GM23248 (cell line): Measurements from ENCODE around the gene LCA5L. TPM values are rescaled to one million over a fixed set of nuclear protein-coding genes. Genes with fewer than 3 reads are reported as not detected.
"Not testable (repeated sequence)": the region's sequence is repeated elsewhere in the genome, so short reads cannot be mapped to it uniquely, and the experiment has no call there.

ENCODE experiments used
- DNase-seq: peaks from one replicate; pipeline ENCODE4 v3.0.0-alpha.2; 2015
- H2AFZ ChIP-seq: fragments of 200-600 bp; sonication (generic); 2 replicates; pipeline ENCODE4 v1.6.1; 2016; ENCODE audit warnings: antibody characterized with exemption
- H3F3A ChIP-seq: fragments of 200-600 bp; sonication (generic); 2 replicates; pipeline ENCODE4 v1.6.1; 2016; ENCODE audit warnings: mild to moderate bottlenecking, antibody characterized with exemption, mixed run types; ENCODE audit not compliant: insufficient read depth
- H3K27ac ChIP-seq: fragments of 200-600 bp; sonication (generic); 2 replicates; pipeline ENCODE4 v1.5.1; 2016; ENCODE audit warnings: mild to moderate bottlenecking
- H3K27me3 ChIP-seq: fragments of 200-600 bp; sonication (generic); replicated peaks from 2 replicates; pipeline ENCODE4 v1.6.1; 2016; ENCODE audit warnings: mild to moderate bottlenecking; ENCODE audit not compliant: insufficient read depth
- H3K36me3 ChIP-seq: fragments of 200-600 bp; sonication (generic); 2 replicates; pipeline ENCODE4 v1.6.1; 2016; ENCODE audit warnings: low read depth, mild to moderate bottlenecking
- H3K4me1 ChIP-seq: fragments of 200-600 bp; sonication (generic); 2 replicates; pipeline ENCODE4 v1.6.1; 2016; ENCODE audit warnings: mild to moderate bottlenecking; ENCODE audit not compliant: insufficient read depth
- H3K4me2 ChIP-seq: fragments of 200-600 bp; sonication (generic); one replicate; pipeline ENCODE4 v1.6.1; 2016; ENCODE audit warnings: mild to moderate bottlenecking; ENCODE audit not compliant: unreplicated experiment
- H3K4me3 ChIP-seq: fragments of 200-600 bp; sonication (generic); 2 replicates; pipeline ENCODE4 v1.5.1; 2016; ENCODE audit warnings: mild to moderate bottlenecking
- H3K79me2 ChIP-seq: fragments of 200-600 bp; sonication (generic); 2 replicates; pipeline ENCODE4 v1.6.1; 2016; ENCODE audit warnings: mild to moderate bottlenecking; ENCODE audit not compliant: insufficient read depth
- H3K9ac ChIP-seq: fragments of 200-600 bp; sonication (generic); 2 replicates; pipeline ENCODE4 v1.6.1; 2016; ENCODE audit warnings: mild to moderate bottlenecking
- H3K9me2 ChIP-seq: fragments of 200-600 bp; sonication (generic); 2 replicates; pipeline ENCODE4 v1.6.1; 2016; ENCODE audit warnings: mixed run types, mild to moderate bottlenecking, moderate library complexity; ENCODE audit not compliant: insufficient read depth
- H3K9me3 ChIP-seq: fragments of 200-600 bp; sonication (generic); one replicate; pipeline ENCODE4 v1.6.1; 2017; ENCODE audit warnings: low read depth
- H4K20me1 ChIP-seq: fragments of 200-600 bp; sonication (generic); 2 replicates; pipeline ENCODE4 v1.6.0; 2016; ENCODE audit not compliant: insufficient read depth
- EZH2 ChIP-seq: fragments of 200-600 bp; sonication (generic); IDR thresholded peaks from 2 replicates; pipeline ENCODE4 v1.6.1; 2018; ENCODE audit warnings: antibody characterized with exemption, mild to moderate bottlenecking; ENCODE audit not compliant: insufficient read depth, poor library complexity, severe bottlenecking
- EZH2phosphoT487 ChIP-seq: fragments of 200-600 bp; sonication (generic); IDR thresholded peaks from 2 replicates; pipeline ENCODE4 v1.6.1; 2018; ENCODE audit warnings: antibody characterized with exemption, moderate library complexity, mild to moderate bottlenecking, low read depth; ENCODE audit not compliant: insufficient read depth
- WGBS, 2 experiments: methylation state at CpG; one replicate each; pipeline ENCODE4 v1.1.6; 2015 to 2017; ENCODE audit warnings: low lambda C conversion rate in 2 of 2, low coverage in 1 of 2; ENCODE audit errors: missing lambda C conversion rate in 2 of 2; 5-methylcytosine and 5-hydroxymethylcytosine counted together
- in situ Hi-C: fragments of 300-500 bp; cut with MboI; formaldehyde crosslinking; loops from 2 replicates; pipeline ENCODE4 v1.15.0; 2020
- polyA plus RNA-seq: library from polyadenylated mRNA; unstranded; fragments of >200 nt; fragmentation: Nextera tagmentation; extraction: Ambion mirVana; gene quantifications from 2 replicates; pipeline ENCODE4 v1.2.1, GENCODE V29; 2016
- total RNA-seq: library from RNA; depleted of rRNA; stranded (reverse); fragments of >200 nt; shearing (Covaris generic); gene quantifications from 2 replicates; pipeline ENCODE4 v1.2.3, GENCODE V29; 2014

Gene LCA5L
- total and polyA plus RNA-seq, 2 experiments from 2014 or later: 1.1 to 3.0 TPM

DNA sequence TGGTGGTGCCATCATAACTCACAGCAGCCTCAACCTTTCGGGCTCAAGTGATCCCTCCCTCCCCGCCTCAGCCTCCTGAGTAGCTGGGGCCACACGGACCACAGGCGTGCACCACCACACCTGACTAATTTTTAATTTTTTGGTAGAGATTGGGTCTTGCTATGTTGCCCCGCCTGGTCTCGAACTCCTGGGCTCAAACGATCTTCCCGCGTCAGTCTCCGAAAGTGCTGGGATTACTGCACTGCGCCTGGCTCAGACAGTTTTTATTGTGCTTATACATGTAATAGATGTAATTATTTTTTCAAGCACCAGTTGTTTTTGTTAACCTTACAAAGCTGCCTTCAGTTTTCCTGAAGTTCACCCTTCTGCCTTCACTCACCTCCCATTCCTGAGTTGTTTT lies 58.7 kb downstream of the LCA5L start:
- peak overlapping the region; percentile 66 for H3K27ac ChIP-seq
- H3K79me2 ChIP-seq: peaks cover 79% of the 10 kb centered on the region
- in situ Hi-C loops: no loop called here

DNA sequence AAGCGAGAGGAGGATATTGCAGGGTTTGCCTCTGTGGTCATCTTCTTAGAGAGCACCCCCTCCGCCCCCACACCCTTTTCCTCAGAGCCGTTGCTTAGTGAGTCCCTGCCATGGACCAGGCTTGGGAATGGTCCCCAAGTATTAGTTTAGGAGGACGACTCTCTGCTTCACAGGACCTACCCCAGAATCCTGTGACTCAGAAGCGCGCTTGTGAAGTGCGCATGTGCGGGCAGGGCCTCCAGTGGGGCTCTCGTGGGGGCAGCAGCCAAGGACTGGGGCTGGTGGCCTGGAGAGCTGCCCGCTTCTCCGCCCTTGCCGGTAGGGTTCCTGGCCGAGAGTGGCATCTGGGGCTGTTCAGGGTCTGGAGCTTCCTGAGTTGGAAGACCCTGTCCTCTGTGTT lies 59.4 kb downstream of the LCA5L start:
- peaks cover 16% of the 10 kb centered on the region for H3F3A ChIP-seq
- H3K27me3 ChIP-seq: no peaks in the 10 kb centered on the region
- no peaks in the 10 kb centered on the region; the same call in 1 of the 2 replicates for H4K20me1 ChIP-seq
- no peaks in the 10 kb centered on the region for H3K9me3 ChIP-seq
- no peak for TF ChIP-seq EZH2phosphoT487
- no peak for TF ChIP-seq EZH2
- no peaks in the 10 kb centered on the region for H3K9me2 ChIP-seq
- 67 to 71% methylated on average over 13 of the region's 13 CpGs for WGBS, 2 experiments
- peak overlapping the region; percentile 53 for H3K4me3 ChIP-seq
- no peak overlapping the region for H3K27ac ChIP-seq
- H3K36me3 ChIP-seq: 0 out of 2 replicates have a peak, but pooled peaks cover under 1% of the 10 kb centered on the region
- peak overlapping the region; percentile 59 for H2AFZ ChIP-seq
- H3K4me1 ChIP-seq: peaks cover 14% of the 10 kb centered on the region
- peaks cover 86% of the 10 kb centered on the region for H3K79me2 ChIP-seq
- no peak for DNase-seq
- H3K9ac ChIP-seq: peak overlapping the region; percentile 38; the same call in 1 of the 2 replicates
- H3K4me2 ChIP-seq: peak overlapping the region; percentile 62
- in situ Hi-C loops: no loop called here

More for the DNA sequence above, 58.7 kb downstream of the LCA5L start:
- peak overlapping the region; percentile 78 for H3K4me3 ChIP-seq
- H3K4me2 ChIP-seq: peak overlapping the region; percentile 98
- DNase-seq: no peak
- peak overlapping the region; percentile 78 for H3K9ac ChIP-seq
- no peak for TF ChIP-seq EZH2
- no peak for TF ChIP-seq EZH2phosphoT487
- no peaks in the 10 kb centered on the region for H3K27me3 ChIP-seq
- peaks cover 10% of the 10 kb centered on the region for H3F3A ChIP-seq
- H3K9me3 ChIP-seq: no peaks in the 10 kb centered on the region
- H4K20me1 ChIP-seq: no peaks in the 10 kb centered on the region; the same call in 1 of the 2 replicates
- 97 to 98% methylated on average over 11 of the region's 11 CpGs for WGBS, 2 experiments
- H2AFZ ChIP-seq: peak overlapping the region; percentile 94
- H3K4me1 ChIP-seq: peaks cover 9% of the 10 kb centered on the region; the same call in 1 of the 2 replicates
- peaks cover 7% of the 10 kb centered on the region for H3K36me3 ChIP-seq
- no peaks in the 10 kb centered on the region for H3K9me2 ChIP-seq

DNA sequence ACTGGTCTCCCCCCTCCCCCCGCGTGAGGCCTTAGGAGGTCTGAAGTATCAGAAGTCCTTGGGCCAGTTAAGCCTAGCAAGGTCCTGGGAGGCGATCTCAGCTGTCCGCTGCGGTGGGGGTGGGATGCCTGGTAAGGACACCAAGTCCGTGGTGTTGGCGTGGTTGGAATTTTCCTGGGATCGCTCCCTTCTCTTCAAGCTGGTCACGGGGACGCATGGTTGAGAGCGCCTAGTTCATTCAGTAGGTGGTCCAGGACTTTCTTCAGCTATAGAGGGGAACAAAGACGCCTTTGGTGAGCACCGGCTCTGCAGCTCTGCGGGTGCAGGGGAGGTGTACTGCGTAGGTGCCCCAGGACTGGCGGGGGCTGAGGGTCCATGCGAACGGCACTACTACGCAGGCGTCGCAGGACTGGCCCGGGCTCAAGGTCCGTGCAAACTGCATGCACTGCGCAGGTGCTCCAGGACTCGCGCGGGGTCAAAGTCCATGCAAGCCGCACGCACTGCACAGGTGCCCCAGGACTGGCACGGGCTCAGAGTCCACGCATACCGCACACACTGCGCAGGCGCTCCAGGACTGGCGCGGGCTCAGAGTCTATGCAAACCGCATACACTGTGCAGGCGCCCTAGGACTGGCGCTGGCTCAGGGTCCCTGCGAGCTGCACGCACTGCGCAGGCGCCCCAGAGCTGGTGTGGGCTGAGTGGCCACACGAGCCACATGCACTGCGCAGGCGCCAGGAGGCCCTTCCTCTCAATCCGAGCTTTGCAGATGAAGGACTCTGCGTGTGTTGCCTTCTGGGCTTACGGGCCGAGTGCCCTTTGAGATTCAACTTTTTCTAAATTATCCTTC lies 60.1 kb downstream of the LCA5L start:
- H2AFZ ChIP-seq: peak overlapping the region; percentile 59
- 57 to 66% methylated on average over 50 of the region's 50 CpGs for WGBS, 2 experiments
- no peak overlapping the region for H3K27ac ChIP-seq
- no peaks in the 10 kb centered on the region for H3K9me3 ChIP-seq
- H3K4me3 ChIP-seq: peak overlapping the region; percentile 53
- H3K9ac ChIP-seq: peak overlapping the region; percentile 38; the same call in 1 of the 2 replicates
- no peaks in the 10 kb centered on the region for H3K9me2 ChIP-seq
- peak; percentile 82 for DNase-seq
- H4K20me1 ChIP-seq: no peaks in the 10 kb centered on the region; the same call in 1 of the 2 replicates
- in situ Hi-C loops: no loop called here
- H3K4me1 ChIP-seq: peaks cover 17% of the 10 kb centered on the region
- peaks cover 19% of the 10 kb centered on the region for H3F3A ChIP-seq
- H3K27me3 ChIP-seq: no peaks in the 10 kb centered on the region
- TF ChIP-seq EZH2 (no peak), EZH2phosphoT487 (no peak)
- no peaks in the 10 kb centered on the region for H3K36me3 ChIP-seq
- peaks cover 83% of the 10 kb centered on the region for H3K79me2 ChIP-seq
- peak overlapping the region; percentile 62 for H3K4me2 ChIP-seq

DNA sequence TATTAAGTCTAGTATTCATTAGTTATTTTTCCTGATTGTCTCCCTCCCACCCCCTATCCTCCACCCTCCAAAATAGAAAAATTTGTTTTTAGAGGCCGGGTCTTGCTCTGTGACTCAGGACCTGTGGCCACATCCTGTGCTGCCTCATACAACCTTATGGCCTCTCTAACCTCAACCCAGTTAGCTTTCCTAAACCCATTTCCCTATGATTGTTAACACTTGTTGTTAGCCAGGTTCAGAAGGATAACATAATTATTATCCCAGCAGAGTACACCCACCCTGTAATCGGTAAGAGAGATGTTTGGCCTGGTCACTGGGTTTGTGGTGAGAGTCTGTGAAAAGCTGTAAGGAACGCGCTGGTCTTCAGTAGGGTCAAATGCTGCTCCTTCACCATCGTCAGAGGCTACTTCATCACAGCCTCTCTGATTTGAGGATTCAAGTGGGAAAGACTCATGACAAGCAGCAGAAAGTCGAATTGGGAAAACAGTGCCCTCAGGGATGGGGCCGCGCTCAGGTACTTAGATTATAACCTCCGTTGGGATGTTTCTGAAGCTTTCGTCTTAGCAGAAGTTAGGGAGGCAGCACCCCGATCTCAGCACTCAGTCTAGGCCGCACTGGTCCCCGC lies 60.8 kb downstream of the LCA5L start:
- no peak overlapping the region for H3K9ac ChIP-seq
- no peak overlapping the region for H2AFZ ChIP-seq
- H4K20me1 ChIP-seq: no peaks in the 10 kb centered on the region; the same call in 1 of the 2 replicates
- H3K27me3 ChIP-seq: no peaks in the 10 kb centered on the region
- 77 to 78% methylated on average over 13 of the region's 13 CpGs for WGBS, 2 experiments
- H3K9me3 ChIP-seq: no peaks in the 10 kb centered on the region
- H3K4me1 ChIP-seq: peaks cover 18% of the 10 kb centered on the region
- peak; percentile 23 for DNase-seq
- H3K9me2 ChIP-seq: no peaks in the 10 kb centered on the region
- no peak overlapping the region for H3K27ac ChIP-seq
- in situ Hi-C loops: no loop called here
- no peak for TF ChIP-seq EZH2
- no peak for TF ChIP-seq EZH2phosphoT487
- peaks cover 76% of the 10 kb centered on the region for H3K79me2 ChIP-seq
- H3F3A ChIP-seq: peaks cover 19% of the 10 kb centered on the region
- no peaks in the 10 kb centered on the region for H3K36me3 ChIP-seq
- no peak overlapping the region for H3K4me2 ChIP-seq
- H3K4me3 ChIP-seq: no peak overlapping the region

DNA sequence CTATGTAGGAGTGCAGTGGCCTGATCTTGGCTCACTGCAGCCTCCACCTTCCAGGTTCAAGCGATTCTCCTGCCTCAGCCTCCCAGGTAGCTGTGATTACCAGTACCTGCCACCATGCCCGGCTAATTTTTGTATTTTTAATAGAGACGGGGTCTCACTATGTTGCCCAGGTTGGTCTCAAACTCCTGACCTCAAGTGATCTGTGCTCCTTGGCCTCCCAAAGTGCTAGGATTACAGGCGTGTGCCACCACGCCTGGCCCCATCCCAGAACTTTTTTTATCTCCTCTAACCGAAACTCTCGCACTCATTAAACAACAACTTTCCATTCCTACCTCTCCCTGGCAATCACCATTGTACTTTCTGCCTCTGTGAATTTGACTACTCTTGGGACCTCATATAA lies 63.5 kb downstream of the LCA5L start:
- DNase-seq, in situ Hi-C loops, H3K4me3 ChIP-seq, H4K20me1 ChIP-seq, H3K9ac ChIP-seq, H3K27ac ChIP-seq, H3K9me3 ChIP-seq, H3K27me3 ChIP-seq, H3K4me2 ChIP-seq, H3K9me2 ChIP-seq, H3K36me3 ChIP-seq, H2AFZ ChIP-seq: not testable (repeated sequence)
- Histone ChIP-seq H3K4me1 (peaks cover 18% of the 10 kb centered on the region), H3F3A (peaks cover 11% of the 10 kb centered on the region), H3K79me2 (peaks cover 62% of the 10 kb centered on the region)
- 92 to 98% methylated on average over 7 of the region's 7 CpGs for WGBS, 2 experiments
